ENCODE results near the gene UBASH3A.

UBASH3A gene

DNA sequence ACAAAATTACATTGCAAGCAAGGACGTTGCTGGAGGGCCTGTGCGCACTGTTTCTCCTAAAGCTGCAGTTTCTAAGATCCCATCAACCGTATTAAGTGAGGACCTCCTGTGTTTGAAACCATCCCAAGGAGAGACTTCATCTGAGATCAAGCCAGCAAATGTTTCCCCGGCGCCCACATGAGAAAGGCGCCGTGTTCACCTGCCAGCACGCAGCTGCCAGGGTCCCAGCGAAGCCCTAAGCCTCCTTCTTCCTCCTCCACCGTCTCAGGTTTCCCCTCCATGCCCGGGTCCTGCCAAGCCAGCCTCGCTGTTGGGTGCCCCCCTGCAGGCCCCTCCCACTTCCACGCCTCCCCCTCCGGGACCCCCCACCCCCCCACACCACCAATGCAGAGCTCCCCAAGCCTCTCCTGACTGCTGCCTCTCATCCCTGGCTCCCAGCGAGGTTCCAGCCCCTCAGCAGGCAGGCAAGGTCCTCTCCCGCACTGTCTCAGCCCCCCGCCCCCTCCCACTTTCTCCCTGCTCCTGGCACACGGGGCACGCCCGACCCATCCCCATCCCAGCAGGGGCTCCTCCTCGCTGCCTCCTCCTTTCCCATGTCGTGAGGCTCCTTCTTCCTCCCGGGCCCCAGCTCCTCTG is 28.7 kb upstream of the UBASH3A start:
- no peak for DNase-seq

DNA sequence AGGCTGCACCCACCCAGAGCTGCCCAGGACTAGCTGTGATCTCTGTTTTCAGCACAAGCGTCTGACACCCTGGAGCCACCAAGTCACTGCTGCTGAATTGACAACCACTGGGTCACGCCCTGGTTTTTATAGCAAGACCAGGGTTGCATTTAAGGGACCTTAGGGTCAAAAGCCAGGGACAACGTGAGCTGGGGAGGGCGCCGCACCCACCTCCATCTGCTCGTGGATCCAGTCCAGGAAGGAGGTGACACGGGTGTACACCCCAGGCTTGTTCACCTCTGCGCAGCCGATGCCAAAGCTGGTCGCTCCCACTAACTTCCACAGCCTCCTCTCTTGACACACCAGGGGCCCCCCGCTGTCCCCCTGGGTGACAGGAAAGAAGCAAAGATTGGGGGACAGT is 28.2 kb upstream of the UBASH3A start:
- DNase-seq = no peak

DNA sequence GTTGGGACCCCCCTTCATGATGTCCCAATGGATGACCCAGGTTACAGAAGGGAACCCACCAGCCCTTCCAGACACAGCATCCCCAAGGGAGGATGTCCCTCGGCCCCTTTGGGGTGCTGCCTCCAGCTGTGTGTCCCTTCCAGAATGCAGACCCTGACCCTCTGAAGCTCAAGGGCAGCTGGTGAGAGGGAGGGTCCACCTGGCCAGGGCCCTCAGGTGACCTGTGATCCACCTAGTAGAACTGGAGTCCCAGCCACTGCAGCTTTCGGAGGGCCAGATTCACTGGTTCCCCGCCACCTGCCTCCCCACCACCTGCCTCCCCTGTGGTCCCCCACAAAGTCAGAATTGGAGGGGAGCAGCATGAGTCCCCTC is 27.8 kb upstream of the UBASH3A start:
- no peak for DNase-seq

GRCh38 chr21:42376338-42376982 is 27.2 kb upstream of the UBASH3A start:
- DNase-seq = no peak

- DNase-seq = no peak
Observed at GRCh38 chr21:42377211-42377950, 26.3 kb upstream of the UBASH3A start.

DNA sequence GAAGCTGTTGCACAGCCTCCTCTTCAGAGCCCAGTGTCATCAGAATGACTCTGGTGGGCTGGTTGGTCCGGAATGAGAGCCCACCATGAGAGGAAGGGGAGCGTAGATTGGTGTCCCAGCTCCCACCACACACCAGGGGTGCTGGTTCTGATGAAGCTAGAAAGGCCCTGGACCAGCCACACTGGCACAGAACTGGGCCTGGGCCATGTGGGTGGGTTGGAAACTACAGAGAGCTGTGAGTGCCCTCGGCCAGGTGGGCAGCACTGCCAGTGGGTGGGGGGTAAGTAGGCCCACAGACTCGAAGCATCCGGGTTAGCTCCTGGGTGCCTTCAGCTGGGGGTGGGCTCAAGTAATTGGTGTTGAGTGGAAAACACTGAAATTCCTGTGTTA is 25.8 kb upstream of the UBASH3A start:
- DNase-seq = no peak

DNA sequence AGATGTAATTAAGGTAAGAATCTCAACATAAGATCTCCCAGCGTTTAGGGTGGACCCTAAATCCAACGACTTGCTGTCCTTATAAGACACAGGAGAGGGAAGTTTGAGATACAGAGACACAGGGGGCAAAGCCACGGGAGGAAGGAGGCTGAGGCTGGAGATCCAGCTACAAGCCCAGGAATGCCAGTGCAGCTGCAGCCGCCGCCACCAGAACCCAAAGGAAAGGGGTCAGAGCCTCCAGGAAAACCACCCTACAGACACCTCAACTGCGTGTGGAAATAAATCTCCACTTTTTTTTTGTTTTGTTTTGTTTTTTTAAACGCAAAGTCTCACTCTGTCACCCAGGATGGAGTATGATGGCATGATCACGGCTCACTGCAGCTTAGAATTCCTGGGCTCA is 25.3 kb upstream of the UBASH3A start:
- no peak for DNase-seq

GRCh38 chr21:42379426-42380215 is 24.1 kb upstream of the UBASH3A start:
- DNase-seq = no peak

DNA sequence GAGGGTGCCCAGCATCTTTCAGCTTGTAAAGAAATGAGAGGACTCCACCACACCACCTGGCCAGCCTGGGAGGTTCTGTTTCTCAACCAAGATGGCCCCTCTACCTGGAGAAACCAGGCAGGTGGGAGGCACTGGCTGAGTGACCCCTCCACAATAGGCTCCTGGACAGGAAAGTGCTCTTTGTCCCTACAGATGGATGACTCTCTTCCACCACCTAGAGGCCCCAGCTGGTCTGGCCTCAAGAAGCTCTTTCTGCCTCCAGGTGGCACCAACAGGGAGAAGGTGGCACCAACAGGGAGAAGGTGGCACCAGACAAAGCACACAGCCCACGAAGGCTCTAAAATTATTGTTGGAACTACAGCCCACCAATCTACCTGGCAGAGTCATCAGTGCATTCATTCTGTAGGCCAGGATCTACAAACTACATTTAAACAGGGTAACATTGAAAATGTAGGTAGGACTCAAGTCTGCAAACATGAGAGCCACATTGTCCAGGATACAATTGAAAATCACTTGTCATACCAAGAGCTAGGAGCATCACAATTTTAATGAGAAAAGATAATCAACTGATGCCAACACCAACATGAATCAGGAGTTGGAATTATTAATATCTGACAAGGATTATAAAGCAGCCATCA is 22.2 kb upstream of the UBASH3A start:
- DNase-seq = no peak

GRCh38 chr21:42382915-42383314 is 20.8 kb upstream of the UBASH3A start:
- no peak for DNase-seq

DNA sequence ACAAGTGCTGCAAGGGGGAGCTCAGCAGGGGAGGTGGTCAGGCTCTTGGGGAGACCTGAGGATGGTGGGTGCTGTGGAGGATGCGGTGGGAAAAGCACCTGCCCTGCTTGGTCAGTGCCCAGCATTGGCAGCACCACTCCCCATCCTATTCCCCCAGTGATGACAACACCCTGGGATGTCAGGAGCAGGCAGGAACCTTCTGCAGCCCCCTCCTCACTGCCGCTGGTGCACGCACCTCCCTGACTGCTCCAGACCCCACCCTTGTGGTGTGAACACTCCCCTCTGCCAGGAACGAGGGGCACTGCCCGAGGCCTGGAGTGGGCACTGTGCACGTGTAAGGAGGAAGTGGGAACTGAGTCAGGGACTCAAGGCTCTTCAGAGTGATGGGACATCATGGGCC is 20.4 kb upstream of the UBASH3A start:
- DNase-seq = no peak

DNA sequence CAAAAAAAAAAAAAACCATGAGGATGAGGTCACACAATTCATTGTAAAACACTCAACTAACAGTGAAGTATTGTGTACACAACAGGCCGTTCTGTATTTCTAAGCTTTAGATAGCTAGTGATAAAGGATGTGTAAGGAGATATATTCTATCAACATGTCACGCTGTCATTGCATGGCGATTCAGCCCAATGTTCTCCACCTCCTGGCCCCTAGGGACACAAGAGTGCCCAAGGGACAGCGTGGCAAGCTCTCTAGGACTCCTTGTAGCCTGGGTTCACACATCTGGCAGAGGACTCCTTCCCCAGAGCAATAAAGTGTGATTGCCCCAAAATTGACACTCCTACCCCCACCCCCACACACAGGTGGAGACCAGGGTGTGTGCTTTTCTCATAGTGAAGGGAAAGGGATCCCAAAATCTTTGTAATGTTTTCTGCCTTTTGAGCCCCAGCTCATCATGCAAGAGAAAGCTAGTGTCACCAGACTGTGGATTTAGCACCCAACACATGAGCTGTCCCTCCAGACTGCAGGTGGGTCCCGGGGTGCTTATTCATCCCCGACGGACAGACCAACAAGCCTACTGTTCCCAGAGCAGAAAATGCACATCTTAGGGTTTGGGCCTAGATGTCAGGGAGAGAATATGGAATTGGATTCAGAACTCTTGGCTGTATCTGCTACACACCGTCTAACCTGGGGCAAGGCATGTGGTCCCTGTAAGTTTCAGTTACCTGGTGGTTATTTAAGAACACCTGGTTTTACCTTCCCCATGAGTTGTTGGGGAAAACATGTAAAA is 19.4 kb upstream of the UBASH3A start:
- DNase-seq = no peak

- DNase-seq = no peak
Observed at GRCh38 chr21:42384989-42385388, 18.7 kb upstream of the UBASH3A start.

DNA sequence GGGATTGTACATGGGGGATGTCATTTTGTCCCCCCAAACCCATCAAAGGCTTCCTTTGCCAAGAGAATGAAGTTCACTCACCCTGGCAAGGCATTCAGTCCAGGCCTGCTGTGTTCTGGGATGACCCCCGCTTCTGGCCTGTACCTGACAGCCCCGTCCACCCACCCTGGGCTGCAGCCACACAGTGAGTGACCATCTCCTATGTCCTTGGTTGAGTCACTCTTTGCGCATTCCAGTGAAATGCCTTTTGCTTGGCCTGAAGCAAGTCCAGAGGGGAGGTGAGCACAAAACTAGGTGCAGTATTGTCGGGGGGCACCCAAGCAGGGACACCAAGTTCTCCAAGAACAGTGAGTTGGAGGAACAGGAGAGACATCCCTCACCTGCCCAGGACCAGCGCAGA is 18.1 kb upstream of the UBASH3A start:
- DNase-seq = no peak

GRCh38 chr21:42386034-42386591 is 17.6 kb upstream of the UBASH3A start:
- DNase-seq = no peak

- no peak for DNase-seq
Observed at GRCh38 chr21:42387164-42387563, 16.5 kb upstream of the UBASH3A start.

GRCh38 chr21:42387843-42388340 is 15.8 kb upstream of the UBASH3A start:
- DNase-seq = no peak

DNA sequence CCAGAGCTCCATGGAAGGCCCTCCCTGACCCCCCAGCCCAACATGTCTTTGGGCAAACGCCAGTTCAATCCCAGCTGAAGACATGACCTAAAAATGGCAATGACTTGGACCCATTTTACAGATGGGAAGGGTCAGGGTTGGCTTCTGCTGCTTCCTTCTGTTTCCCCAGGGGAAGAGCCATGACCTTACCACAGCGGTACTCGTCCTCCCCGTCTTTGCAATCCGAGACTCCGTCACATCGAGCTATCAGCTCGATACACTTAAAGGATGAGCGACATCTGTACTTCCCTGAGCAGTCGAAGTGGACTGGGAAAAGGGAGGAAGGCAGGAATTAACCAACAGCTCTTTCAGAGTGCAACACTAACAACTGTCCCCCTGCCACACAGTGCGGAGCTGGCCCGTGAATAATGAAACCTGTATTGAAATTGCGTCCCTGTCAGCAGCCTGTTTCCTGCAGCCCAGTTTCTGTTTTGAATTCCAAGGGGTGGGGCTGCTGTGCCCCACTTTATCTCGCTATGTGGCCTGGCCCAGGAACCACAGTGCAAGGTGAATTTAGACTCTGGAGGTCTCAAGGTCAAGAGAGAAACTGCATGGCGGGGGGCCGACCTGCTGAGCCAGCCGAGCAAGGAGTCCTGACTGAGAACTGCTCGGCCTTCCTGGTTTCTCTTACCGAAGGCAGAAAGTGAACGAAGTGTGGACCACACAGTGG is 14.8 kb upstream of the UBASH3A start:
- DNase-seq = no peak

GRCh38 chr21:42389449-42389835 is 14.3 kb upstream of the UBASH3A start:
- DNase-seq = no peak

GRCh38 chr21:42390193-42390592 is 13.5 kb upstream of the UBASH3A start:
- no peak for DNase-seq

GRCh38 chr21:42390696-42391095 is 13.0 kb upstream of the UBASH3A start:
- no peak for DNase-seq
